Hematopoietic multipotent progenitor cell (in vitro differentiated cells): ENCODE data around the gene SLC6A13. TPM values are rescaled to one million over a fixed set of nuclear protein-coding genes. Genes with fewer than 3 reads are reported as not detected.

Source experiments
- DNase-seq, 3 donors: peaks; one replicate each; pipeline ENCODE4 v3.0.0-alpha.2; 2011 to 2015; ENCODE audit warnings: low read depth in 2 of 3, low spot score in 2 of 3
- total RNA-seq: library from RNA; depleted of rRNA; stranded (reverse); fragments of >200 nt; gene quantifications from one replicate; pipeline ENCODE4 v1.2.3, GENCODE V29; 2012

The SLC6A13 gene
- total RNA-seq, 1 donor: 0.27 TPM

DNA sequence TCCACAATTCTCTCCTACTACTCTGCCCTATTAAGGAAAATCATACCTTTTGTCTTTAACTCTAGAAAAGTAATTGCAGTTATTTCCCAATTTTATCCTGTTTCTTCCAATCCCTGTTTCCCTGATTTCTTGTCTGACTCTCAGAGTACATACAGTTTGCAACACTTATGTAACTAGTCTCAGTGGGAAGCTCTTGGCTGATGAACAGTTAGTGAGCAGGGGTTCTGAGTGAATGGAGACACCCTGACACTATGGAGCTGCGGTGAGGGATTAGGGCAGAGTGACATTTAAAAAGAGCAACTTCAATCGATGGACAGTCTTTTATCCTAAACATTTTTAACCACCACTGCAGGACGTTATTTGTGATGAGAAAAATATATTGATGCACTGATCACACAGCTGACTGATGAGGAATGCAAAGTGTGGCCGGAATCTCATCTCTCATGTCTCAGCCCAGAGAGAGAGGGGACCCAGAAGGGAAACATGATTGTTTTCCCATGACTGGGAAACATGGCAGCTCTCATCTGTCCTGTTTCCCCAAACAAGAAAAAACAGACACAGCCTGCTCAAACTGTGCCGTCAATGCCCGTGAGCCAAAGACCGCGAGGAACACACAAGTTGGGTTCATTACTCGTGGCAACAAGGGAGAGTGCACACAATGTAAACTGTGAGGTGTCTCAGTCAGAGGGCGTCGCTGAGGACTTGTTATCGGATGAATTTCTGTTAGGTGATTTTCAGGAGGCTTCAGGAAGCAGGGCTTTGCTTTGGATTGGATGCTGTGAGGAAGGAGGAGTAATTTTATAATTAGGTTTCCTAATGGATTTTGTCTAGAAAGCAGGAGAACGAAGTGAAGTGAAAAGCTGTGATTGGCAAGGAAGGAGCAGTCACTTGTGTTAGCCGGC is 5.2 kb upstream of the SLC6A13 start:
- no peak for DNase-seq

GRCh38 chr12:265096-265495 is 2.5 kb upstream of the SLC6A13 start:
- DNase-seq: no peak

DNA sequence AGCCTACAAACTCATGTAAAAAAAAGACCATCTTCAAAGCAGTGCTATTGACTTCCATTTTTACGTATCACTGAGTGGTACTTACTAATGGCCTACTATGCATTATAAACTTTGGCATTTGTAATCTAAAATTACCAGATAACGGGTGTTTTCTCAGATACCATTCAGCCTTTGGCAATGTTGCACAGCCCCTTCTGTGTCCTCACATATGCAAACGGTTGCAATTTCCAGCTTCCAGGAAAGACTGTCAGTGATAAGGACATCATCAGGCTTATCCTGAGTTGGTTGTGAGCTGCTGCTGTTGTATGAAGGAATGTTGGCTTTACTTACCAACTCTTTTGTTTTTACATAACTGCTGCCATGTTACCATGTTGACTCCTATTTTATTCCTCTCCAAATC is 1.6 kb upstream of the SLC6A13 start:
- no peak for DNase-seq

- no peak for DNase-seq
These were observed 938 bp upstream of the SLC6A13 start for GRCh38 chr12:263574-263973.

GRCh38 chr12:262113-262512 is 523 bp downstream of the SLC6A13 start:
- no peak for DNase-seq

DNA sequence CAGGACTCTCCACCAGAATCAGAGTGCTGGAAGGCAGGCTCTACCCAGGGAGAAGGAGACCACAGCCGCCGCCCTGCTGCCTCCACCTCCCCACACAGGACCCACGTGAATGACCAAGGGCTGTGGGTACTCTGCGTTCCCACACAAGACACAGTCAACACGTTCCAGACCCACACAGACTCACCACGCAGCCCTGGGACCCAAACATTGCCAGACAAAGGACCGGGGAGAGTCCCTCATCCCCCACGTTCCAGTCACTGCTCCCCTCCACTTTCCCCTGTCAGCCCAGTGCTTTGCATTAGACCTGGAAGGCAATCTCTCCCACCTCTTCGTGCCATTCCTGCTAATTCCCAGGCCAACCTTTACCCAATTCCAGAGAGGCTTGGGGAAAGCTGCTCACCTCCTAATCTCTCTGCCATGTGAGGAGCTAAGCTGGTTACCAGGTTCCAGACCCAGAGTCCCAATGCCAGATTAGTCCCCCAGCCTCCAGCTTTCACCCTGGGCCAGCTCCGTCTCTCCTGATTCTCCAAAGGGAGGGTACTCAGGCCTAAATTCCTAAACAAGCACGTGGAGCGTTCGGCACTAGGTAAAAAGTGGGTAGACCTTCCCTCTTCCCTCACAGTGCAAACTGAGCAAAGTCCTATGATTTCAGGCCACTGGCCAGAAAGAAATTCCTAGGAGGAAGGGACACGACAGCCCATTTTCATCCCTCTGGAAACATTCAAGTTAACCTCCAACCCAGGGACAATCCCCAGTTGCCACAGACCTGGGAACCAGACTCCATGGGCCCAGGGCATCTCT is 4.9 kb downstream of the SLC6A13 start:
- no peak for DNase-seq

DNA sequence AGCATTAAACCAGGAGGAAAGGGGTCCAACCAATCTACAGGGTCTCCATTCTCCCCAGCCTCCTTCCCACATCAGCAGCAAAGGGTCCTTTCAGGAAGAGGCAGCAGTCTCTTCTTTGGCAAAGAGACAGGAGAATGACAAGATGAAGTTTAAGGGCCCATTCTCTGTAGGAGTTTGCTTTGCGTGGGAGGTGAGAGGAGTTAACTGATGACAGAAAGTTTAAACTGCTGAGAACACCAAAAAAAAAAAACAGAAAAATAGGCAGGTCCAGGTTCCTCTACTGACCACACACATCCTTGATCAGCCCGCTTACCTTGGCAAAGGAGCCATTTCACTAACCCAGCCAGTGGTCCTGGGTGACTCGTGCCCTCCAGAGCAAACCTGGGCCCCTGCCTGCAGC is 5.7 kb downstream of the SLC6A13 start:
- no peak for DNase-seq

DNA sequence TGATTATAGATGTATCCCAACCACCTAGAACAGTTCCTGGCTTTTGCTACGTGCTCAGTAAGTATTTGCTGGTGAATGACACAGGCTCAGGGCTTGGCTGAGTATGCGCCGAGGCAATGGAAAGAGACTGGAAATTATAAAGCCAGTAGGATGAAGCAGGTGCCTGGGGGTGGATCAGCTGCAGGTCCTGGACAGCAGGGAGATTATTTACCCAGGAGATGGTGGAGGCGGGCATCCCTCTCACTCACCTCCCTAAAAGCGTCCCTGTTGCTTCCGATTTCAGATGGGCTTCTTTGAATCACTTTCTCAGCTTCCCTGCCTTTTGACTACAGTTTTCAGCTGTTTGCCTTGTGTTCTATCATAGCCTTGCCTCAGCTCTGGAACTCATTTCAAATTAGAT is 6.4 kb downstream of the SLC6A13 start:
- DNase-seq: no peak

- no peak for DNase-seq
These were observed 7.7 kb downstream of the SLC6A13 start for GRCh38 chr12:254912-255311.

- DNase-seq: no peak
These were observed 8.6 kb downstream of the SLC6A13 start for GRCh38 chr12:254039-254438.

GRCh38 chr12:253116-253831 is 9.4 kb downstream of the SLC6A13 start:
- DNase-seq: no peak

DNA sequence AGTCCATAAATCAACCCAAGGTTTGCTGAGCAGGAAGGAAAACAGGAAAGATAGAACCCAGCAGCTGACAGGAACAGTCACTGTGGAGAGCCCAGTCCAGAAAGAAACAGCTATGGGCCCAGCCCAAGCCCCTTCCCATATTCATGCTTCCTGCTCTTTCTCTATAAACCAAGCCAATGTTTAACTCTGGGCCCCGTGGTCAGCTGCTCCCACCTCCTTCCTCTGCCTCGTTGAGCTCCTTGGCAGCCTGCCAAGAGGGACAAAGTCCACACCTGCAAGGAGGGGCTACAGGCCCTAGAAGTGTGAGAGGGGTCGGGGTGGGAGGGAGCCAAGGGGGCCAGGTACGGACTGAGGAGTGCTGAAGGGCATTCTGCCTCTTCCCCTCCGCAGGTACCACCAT is 10.0 kb downstream of the SLC6A13 start:
- no peak for DNase-seq

DNA sequence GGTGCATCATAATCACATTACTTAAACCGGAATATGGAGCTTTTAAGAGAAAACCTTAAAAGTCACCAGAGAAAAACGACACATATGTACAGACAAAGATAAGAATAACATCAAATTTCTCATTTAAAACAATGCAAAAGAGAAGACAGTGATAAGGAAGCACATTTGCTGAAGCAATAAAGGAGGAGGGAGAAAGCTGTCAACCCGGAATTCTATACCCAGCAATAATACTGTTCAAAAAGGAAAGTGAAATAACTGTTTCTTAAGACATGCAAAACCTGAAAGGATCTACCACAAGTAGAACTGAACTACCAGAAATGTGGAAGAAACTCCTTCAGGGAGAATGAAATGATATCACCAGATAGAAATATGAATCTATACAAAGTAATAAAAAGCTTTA is 15.4 kb downstream of the SLC6A13 start:
- peak in 2 of 3 donors; percentile 5 to 52 for DNase-seq

- no peak for DNase-seq
These were observed 19.3 kb downstream of the SLC6A13 start for GRCh38 chr12:243381-243780.

GRCh38 chr12:242496-242895 is 20.1 kb downstream of the SLC6A13 start:
- no peak for DNase-seq

DNA sequence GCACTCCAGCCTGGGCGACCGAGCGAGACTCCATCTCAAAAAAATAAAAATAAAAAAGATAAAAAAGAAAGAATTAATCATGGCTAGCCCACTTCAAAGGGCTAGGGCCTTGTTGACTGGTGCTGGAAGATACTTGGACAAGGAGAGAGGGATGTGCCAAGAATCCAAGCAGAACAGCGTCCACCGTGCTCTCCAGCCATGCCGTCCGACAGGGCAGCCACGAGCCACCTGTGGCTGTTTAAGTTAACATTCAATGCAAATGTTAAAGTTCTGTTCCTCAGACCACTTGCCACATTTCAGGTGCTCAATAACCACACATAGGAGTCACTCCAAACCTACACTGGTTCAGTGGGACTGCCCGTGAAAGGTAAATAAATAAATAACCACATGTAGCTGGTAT is 21.4 kb downstream of the SLC6A13 start:
- no peak for DNase-seq

DNA sequence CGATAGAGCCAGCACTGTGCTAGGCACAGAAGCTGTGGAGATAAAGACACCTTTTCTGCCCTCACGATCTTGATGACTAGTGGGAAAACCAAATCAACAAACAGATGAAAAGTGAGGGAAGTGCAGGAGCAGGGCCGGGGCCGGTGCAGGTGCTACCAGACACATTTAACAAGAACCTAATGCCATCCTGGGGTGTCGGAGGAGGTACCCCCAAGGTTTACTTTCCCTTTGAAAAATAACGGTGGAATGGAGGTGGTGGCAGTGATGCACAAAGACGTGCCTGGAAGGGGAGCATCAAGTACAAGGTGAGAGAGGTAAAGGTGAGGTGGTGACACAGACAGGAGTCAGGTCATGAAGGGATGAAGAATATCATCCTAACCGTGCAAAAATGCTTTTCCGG is 22.1 kb downstream of the SLC6A13 start:
- DNase-seq: no peak

DNA sequence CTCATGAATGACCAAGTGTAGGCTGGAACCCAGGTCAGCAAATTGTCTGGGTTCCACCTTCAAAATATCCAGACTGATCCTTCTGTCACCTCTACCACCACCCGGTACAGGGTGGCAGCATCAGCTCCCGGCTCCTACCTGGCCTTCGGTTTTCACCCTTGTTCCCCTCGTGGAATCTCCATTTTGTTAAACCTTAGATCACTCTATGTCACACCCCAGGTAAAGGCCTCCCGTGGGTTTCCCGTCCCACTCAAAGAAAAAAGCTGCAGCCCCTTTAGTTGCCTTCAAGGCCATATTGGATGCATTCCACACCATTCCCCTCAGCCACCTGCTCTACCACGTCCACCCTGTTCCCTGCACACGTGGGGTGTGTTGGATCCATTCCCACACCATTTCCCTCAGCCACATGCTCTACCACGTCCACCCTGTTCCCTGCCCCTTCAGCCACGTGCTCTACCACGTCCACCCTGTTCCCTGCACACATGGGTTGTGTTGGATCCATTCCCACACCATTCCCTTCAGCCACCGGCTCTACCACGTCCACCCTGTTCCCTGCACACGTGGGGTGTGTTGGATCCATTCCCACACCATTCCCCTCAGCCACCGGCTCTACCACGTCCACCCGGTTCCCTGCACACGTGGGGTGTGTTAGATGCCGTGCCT is 23.8 kb downstream of the SLC6A13 start:
- DNase-seq: no peak

DNA sequence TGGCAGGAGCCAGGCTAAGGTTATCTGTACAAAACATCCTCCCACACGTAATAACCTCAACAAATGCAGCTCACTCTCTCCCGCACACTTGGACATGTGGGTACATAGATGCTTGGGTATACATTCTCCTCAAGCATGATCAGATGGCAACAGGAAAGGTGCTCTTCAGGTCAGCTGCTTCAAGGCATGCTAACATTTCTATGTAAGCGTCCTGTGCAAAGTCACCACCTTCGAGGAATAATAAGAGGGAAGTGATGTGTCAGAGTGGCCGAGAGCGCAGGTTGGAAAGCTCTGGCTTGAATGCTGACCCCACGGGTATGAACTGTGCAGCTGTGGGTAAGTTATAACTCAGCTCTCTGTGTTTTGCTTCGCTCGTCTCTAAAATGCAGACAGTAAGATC is 24.5 kb downstream of the SLC6A13 start:
- DNase-seq: no peak

- DNase-seq: no peak
These were observed 25.4 kb downstream of the SLC6A13 start for GRCh38 chr12:237026-237815.
